GM19328 (cell line): ENCODE results near the gene VWA5B1.

Source experiments
- ATAC-seq: cut with Tn5 transposase; IDR thresholded peaks from one replicate; pipeline ENCODE4 v1.9.1; 2021; ENCODE audit warnings: mild to moderate bottlenecking, moderate library complexity; ENCODE audit not compliant: unreplicated experiment

VWA5B1 gene

DNA sequence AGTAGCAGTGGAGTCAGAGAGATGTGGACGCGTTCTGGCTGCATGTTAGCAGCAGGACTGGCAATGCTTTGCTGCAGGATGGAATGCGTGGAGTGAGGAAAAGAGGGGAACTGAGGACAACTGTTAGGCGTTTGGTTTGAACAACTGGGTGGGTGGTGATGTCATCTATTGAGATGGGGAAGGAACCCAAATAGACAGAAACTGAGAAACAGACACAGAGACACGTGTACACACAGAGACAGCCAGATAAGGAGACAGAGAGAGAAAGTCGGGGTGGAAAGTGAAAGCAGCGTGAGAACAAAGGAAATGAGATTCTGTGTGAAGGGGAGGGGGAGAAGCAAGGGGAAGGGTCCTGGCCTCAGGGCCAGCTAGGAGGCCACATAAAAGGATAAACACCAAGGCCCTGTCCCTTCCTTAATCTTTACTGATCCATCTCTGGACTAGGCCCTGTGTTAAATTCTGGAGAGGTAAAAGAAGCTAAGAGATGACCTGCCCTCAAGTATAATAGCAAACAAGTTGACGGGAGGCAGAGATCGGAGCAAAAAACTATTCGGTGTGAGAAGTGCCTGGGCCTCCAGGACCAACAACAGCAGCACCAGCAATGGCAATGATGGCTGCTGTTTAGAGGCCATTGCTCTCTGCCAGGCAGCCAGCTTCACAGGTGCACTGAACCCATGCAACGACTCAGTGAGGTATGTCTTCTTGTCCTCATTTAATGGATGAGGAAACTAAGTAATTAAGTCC lies 31.6 kb downstream of the VWA5B1 start:
- ATAC-seq = peak; percentile 51

DNA sequence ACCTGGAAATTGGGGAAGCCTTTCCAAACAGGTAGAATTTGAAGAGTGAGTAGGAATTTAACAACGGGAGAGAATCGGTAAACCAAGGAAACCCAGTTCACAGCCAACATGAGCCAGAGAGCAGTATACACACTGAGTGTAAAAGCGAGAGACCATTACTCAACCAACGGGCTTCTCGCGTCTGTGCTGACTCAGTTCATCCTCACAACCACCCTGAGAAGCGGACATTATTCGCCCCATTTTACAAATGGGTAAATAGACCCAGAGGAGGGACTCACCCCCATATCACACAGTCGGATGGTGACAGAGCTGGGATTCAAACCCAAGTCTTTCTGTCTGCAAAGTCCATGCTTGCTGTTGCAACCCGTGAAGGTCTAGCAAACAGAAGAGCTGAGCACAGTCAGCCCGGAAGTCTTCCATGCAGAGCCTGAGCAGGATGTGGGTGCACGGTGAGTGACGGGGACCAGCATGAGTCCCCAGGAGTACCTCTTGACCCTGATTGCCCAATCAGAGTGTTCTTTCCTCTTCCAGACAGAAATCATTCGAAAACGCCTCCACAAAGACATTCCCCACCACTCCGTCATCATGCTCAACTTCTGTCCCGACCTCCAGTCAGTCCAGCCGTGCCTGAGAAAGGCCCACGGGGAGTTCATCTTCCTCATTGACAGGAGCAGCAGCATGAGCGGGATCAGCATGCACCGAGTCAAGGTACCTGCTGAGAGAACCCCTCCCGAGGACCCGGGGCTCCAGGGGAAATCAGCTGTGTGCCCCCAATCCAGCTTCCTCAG lies 32.3 kb downstream of the VWA5B1 start:
- ATAC-seq = no peak

DNA sequence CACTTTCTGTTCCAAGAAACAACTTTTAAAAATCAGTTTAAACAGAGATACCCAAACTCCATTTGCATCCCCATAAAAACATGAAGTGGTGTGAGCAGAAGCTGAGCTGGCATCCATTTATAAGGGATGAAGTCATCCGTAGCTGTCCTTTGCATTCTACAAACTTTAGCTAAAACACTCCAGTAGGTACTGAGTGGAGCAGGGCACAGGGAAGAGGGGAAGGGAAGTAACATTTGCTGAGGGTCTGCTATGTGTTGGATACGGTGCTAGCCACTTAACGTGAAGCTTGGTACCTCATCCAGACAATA lies 32.9 kb downstream of the VWA5B1 start:
- ATAC-seq = no peak

DNA sequence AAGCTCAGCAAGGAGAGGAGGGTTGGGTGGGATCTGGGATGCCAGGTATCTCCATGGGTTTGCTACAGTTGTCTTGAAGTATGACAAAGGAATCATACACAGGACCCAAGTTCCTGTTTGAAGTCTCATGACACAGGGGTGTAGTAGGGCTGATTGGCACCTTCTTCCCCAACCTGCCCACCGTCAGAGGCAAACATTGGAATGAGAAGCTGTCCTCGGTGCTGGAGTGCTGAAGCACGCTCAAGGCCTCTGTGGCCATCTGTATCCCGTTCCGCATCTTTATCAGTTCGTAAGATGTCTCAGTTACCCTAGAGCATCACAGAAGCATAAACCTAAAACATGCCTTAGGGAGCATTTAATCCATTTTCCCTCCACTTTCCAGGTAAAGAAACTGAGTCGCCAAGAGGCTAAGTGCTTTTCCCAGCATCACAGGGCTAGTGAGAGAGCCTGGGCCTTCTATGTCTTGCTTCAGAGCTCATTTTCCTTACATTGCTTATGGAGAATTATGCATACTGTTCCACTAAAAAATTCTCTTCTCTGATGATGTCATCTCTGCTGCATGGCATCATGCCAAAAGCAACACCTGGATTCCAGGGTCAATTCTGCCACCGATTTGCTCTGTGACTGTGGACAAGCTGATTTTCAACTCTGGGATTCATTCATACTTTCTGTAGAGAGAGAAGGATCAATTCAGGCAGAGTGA lies 34.2 kb downstream of the VWA5B1 start:
- no peak for ATAC-seq

DNA sequence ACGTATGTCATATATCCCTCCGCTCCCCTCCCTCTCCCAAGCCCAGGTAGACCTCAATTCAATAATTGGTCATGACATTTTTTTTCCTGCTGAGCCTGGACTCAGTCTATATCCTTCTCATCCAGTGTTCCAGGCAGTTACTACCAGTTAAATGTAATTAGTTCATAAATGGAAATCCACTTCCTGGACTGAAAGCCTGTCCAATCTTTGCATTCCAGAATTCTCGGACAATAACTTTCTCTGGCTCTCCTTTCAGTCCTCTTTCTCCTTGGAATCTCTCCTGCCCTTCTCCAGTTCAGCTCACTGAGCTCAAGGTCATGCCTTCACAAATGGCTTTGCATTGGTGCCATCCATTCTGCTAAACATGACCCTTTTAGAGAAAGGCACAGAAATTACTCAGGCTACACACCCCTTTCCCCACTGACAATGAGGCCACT lies 34.8 kb downstream of the VWA5B1 start:
- no peak for ATAC-seq

DNA sequence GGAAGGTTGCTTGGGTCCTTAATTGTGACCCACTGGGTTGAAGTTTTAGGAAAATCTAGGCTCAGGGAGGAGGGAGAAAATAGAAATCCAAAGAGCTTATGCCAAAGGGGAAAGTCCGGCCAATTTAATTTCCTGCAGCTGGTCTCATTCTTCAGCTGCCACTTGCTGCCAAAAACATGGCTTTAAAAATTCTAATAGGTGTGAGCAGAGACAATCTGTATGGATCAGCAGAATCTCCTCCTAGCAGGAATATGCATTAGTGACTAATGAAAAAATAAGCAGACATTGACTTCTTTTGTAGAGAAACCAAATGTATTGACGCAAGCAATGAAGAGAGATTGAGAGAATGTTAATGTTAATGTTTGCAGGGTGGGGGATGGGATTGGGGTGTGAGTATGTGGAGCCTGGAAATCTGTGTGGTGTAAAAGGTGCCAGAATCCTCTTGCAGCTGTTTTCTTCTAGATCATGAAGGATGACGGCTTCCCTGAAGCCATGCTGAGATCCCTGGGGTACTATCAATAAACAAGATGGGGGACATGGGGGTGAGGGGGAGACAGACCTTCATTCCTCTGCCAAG lies 35.3 kb downstream of the VWA5B1 start:
- ATAC-seq = no peak

DNA sequence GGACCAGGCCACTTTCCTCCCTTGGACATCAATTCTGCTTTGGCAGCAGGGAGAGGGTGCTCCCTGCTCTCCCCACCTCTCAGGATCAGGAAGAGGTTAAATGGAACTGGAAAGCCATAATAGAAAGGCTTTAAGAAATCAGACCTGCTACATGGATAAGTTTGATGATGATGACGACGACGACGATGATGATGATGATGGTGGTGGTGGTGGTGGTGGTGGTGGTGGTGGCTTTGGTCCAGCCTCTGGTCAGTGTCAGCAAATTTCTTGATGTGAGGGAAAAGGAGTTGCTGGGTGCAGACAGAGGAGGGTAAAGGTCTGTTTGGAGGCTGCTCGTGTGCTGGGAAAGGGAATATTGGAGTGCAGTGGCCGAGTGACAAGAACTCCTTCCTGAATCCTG lies 36.8 kb downstream of the VWA5B1 start:
- ATAC-seq = no peak

DNA sequence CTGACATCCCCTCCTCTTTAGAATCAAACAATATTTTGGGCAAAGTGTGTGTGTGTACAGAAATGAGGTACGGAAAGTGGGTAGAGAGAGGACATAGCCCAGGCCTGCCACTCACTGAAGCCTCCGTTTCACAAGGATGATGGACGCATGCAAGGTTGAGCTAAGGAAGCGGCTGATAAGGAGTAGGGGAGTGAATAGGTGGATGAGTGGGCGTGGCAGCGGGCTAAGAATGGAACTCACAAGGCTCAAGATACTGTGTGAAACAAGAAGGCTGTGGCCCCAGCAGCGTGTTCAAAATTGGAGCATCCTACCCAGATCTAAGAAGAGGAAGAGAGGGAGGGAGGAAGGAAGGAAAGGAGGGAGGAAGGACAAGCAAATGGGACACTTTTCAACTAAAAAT lies 37.5 kb downstream of the VWA5B1 start:
- no peak for ATAC-seq

DNA sequence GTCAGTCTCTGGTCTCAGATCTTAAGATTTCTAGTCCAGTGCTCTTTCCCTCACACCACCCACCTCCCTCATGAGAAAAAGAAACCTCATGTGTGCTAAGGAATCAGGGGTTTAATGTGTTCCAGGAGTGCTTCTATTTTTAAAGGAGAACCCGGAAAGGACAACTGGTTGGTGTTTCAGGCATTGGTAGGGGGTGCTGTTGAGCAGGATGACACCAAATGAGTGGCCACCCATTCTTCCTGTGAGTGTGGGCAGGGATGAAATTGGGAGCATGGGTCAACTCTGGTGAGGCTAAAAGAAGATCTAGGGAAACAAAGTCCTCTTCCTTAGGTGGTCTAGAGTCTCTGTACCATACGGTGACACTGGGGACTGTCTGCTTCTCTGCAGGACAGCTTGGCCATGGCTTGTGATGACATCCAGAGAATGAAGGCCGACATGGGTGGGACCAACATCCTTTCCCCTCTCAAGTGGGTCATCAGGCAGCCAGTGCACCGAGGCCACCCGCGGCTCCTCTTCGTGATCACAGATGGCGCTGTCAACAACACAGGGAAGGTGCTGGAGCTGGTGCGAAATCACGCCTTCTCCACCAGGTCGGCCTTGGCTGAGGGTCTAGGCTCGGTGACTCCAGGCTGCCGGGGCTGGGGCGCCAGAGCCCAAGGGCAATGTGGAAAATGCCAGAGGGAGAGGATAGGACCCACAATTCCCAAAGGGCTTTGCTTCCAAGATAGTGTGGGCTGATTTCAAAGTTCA lies 39.3 kb downstream of the VWA5B1 start:
- no peak for ATAC-seq

DNA sequence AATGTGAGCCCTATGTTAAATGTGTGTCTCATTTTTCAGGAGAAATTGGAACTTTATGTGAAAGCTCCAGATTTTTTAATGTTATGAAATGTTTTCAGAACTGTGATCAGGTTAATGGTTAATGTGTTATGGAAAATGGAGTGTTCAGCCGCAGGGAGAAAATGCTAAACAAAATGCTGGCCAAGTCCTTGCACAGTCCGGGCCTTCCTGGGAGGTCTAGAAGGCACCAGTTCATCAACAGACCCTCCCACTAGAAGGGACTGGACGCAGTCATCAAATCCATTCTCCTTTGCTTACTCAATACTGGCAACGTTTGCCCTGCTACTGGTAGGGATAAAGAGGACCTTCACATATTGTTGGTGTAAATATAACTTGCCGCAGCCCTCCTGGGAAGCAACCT lies 43.4 kb downstream of the VWA5B1 start:
- ATAC-seq = no peak

DNA sequence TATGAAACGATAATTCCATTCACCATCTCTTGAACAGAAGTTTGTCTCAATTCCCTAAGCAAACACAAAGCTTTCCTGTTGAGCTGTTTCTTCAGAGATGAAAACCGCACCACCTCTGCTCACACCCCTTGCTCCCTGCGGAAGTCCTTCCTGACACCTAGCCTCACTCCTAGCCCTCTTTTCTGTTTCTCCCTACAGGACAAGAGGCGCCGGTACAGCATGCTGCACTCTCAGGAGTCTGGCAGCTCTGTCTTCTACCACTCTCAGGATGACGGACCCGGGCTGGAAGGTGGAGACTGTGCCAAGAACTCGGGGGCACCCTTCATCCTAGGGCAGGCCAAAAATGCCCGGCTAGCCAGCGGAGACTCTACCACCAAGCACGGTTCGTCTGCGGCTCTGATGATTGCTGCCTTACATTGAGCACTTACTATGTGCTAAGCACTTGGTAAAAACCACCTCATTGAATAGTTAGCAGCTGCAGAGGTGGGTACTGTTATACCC lies 45.5 kb downstream of the VWA5B1 start:
- no peak for ATAC-seq

DNA sequence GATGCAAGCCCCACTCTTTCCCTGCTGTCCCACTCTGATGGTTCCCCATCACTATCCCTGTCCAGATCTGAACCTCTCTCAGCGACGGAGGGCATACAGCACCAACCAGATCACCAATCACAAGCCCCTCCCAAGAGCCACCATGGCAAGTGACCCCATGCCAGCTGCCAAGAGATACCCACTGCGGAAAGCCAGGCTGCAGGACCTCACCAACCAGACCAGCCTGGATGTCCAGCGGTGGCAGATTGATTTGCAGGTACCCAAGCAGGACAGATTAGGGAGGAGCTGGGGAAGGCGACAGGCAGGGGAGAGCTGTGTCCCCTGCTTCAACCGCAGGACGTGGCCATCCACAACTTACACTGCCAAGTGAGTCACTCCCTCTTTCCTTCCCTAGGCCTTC lies 46.9 kb downstream of the VWA5B1 start:
- ATAC-seq = no peak

DNA sequence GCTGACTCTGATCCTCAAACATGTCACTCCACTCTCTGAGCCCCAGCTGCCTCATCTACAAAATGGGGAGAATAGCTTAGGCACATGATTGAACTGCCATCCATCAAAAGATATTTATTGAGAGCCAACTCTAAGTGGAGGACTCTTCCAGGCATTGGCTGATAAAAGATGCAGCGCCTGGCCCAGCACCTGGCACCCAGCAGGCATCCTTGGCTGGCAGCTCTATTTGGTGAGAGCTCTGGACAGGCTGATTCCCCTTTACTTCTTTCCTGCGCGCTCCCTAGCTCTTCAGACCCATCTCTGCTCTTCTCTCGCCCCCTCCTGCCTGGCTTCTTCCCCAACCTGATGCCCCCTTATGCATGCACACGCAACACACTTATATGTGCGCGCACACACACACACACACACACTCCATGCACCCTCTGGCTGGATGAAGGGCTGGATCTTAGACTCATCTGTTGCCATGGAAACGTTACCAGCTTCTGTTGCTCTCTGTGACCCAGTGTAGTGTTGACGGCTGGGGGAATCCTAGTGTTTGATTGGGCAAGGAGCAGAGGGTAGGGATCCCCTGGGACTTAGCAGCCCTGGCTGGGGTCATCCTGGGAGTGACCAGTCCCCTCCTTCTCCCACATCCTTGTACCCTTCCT lies 49.3 kb downstream of the VWA5B1 start:
- no peak for ATAC-seq

DNA sequence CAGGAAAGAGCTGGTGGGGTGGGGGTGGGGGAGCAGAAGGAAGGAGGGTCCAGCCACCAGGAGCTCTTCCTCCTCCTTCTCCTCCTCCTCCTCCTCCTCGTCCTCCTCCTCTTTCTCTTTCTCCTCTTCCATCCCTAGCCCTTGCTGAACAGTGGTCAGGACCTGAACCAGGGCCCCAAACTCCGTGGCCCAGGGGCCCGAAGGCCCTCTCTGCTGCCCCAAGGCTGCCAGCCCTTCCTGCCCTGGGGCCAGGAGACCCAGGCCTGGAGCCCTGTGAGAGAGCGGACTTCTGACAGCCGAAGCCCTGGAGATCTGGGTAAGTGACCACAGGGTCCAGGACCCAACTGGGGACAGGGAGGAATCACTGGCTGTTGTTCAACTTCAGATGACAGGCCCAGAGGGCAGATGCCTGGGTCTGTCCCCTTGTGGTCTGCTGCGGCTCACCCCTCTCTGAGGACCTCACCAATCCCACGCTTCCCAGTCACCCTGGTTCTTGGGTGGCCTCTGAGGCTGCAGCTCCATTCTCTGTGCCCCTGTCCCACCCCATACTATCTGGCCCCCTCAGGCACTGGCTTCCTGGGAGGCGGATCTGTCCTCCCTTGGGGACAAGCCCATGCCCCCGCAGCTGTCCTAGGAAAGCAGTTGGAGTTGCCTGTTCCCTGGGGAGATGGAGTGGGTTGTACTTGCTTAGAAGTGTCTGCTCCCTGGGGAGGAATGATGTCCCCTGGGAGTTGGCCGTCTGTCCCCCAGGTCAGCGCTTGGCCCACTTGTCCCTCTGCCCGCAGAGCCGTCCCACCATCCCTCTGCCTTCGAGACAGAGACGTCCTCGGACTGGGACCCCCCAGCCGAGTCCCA lies 51.8 kb downstream of the VWA5B1 start:
- ATAC-seq = no peak

DNA sequence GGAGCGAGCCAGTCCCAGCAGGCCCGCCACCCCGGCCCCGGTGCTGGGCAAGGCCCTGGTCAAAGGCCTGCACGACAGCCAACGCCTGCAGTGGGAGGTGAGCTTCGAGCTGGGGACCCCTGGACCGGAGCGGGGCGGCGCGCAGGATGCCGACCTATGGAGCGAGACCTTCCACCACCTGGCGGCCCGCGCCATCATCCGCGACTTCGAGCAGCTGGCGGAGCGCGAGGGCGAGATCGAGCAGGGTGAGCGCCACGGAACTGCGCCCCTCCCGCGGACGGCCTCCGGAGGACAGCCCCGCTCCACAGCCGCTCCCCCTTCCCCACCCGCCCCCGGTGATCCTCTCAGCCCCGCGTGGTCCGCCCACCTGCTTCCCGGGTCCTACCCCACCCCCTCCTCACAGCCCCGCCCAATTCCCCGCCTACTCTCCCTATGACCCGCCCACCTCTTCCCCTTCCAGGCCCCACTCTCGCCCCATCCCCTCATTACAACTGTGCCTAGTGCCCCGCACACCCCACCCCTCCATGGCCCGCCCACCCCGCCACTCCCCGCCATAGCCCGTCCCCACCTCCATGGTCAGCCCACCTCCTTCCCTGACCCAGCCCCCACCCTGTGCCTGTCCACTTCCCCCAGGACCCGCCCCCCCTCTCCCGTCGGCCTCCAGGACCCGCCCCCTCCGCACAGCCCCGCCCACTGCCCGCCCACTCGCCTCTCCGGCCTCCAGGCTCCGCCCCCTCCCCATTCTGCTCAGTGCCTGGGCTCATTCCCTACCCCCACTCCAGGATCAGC lies 52.7 kb downstream of the VWA5B1 start:
- no peak for ATAC-seq

DNA sequence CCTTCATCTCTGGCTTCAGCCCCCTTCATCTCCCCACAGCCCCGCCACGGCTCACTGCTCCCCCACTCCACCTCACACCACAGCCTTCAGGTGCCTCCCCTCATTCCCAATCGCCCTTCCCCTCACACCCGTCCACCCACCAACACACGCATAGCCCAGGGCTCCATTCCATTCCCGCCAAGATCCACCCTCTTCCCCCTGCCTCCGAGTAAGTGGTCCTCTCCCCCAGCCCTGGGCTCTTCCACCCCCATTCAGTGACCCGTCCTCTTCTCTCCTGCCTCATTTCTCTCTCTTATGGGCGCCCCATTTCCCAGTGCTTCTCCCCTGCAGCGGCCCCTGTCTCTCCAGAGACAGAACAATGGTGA lies 53.2 kb downstream of the VWA5B1 start:
- ATAC-seq = no peak

DNA sequence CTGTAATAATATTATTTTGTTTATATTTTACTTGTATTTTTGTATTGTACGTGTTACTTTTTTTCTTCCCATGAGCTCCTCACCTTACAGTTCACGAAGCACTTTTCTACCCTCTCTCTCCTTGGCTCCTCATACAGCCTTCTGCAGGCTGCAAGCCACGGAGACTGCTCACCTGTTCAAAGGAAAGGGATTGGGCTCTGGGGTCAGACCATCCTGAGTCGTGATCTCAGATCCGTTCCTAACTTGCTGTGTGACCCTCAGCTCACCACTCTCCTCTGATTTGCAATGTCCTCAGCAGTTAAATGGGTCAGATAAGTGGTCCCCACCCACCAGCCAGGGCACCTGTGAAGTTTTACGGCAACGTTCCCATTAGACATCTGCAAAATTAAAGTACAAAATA lies 54.1 kb downstream of the VWA5B1 start:
- ATAC-seq = no peak

DNA sequence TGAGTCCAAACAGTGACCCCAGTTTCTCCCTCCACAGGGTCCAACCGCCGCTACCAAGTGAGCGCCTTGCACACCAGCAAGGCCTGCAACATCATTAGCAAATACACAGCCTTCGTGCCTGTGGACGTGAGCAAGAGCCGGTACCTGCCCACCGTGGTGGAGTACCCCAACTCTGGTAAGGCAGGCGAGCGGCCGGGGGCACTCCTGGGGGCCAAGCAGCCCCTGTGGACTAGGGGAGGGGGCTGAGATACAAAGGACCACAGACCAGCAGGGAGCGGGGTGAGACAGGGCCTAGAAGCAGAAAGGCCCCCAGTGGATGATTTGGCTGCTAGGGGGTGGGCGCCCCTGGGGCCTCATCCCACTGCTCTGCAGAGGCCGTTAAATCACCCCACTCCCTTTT lies 54.7 kb downstream of the VWA5B1 start:
- ATAC-seq = no peak

DNA sequence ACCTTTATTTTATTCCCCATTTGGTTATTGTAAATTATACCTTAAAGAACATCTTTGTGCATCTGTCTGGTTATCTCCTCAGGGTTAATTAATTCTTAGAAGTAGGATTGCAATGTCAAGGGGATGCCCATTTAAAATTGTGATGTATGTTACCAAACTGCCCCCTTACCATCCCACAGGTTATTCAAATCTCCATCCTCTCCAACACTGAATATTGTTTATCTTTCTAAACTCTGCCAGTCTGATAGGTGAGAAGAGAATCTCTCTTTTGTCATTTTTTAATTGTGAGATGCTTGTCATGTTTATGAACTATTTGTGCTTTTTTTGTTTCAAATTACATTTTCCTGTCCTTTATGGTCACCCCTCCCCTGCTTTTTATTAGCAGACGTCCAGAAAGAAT lies 55.8 kb downstream of the VWA5B1 start:
- ATAC-seq = no peak
